Spleen (tissue), 7 donors: ENCODE measurements around the gene MAPK7.

ENCODE experiments used
- CTCF ChIP-seq, 11 experiments: fragments of 200-600 bp in 7 of 11; fragments of 450-650 bp in 4 of 11; sonication (generic) in 4 of 11; IDR thresholded peaks in 8 of 11; conservative IDR thresholded peaks in 3 of 11; 1 replicate in 7 of 11; 2 replicates in 4 of 11; pipeline versions ENCODE4 v1.4.0 to v1.8.0; 2016 to 2021; ENCODE audit warnings: antibody characterized with exemption in 11 of 11, inconsistent platforms in 4 of 11, mild to moderate bottlenecking in 1 of 11
- POLR2A ChIP-seq, 3 donors: fragments of 450-650 bp; IDR thresholded peaks; one replicate each; pipeline ENCODE4 v1.5.1; 2017; ENCODE audit warnings: antibody characterized with exemption in 3 of 3, mild to moderate bottlenecking in 1 of 3
- donor health status: DM: no; HTN: no; CAD: no; lungs with moderate emphysema.
- donor health status: DM: no; HTN: no; CAD: no.
- donor health status: DM: no; HTN: no; CAD: no.

GRCh38 chr17:19338031-19338990, 40.0 kb upstream of the MAPK7 start:
- TF ChIP-seq CTCF (IDR thresholded peaks at IDR 0.05 in 8 of 11, conservative IDR thresholded peaks at IDR 0.05 in 3 of 11) (peak; percentile 70 to 89 (median 79)), POLR2A (IDR thresholded peaks at IDR 0.05) (no peak)
